Measurements from ENCODE around the gene CA10.

The CA10 gene

GRCh38 chr17:51937264-51937663, 221.2 kb downstream of the CA10 start:
- Histone ChIP-seq H3K4me3 (no peak overlapping the region), H3K27ac (no peak overlapping the region)
- no peak for DNase-seq (ENCODE audit: low spot score)
- no peak for TF ChIP-seq CTCF (IDR thresholded peaks at IDR 0.05)

GRCh38 chr17:51935477-51935876, 223.0 kb downstream of the CA10 start:
- Histone ChIP-seq H3K27ac (no peak overlapping the region), H3K4me3 (no peak overlapping the region)
- TF ChIP-seq CTCF (IDR thresholded peaks at IDR 0.05), result no peak
- no peak for DNase-seq (ENCODE audit: low spot score)

GRCh38 chr17:51933647-51934046, 224.9 kb downstream of the CA10 start:
- no peak for DNase-seq (ENCODE audit: low spot score)
- H3K27ac ChIP-seq, result no peak overlapping the region
- no peak for TF ChIP-seq CTCF (IDR thresholded peaks at IDR 0.05)
- H3K4me3 ChIP-seq, result no peak overlapping the region

- no peak for DNase-seq (ENCODE audit: low spot score)
- no peak for TF ChIP-seq CTCF (IDR thresholded peaks at IDR 0.05)
- Histone ChIP-seq H3K4me3 (no peak overlapping the region), H3K27ac (no peak overlapping the region)
Measured at GRCh38 chr17:51926448-51926847, 232.1 kb downstream of the CA10 start.

GRCh38 chr17:51921500-51921899, 237.0 kb downstream of the CA10 start:
- no peak overlapping the region for H3K4me3 ChIP-seq
- no peak for DNase-seq (ENCODE audit: low spot score)
- H3K27ac ChIP-seq, result no peak overlapping the region
- TF ChIP-seq CTCF (IDR thresholded peaks at IDR 0.05), result no peak

GRCh38 chr17:51914577-51914976, 243.9 kb downstream of the CA10 start:
- TF ChIP-seq CTCF (IDR thresholded peaks at IDR 0.05), result no peak
- no peak for DNase-seq (ENCODE audit: low spot score)
- H3K27ac ChIP-seq, result no peak overlapping the region
- no peak overlapping the region for H3K4me3 ChIP-seq

GRCh38 chr17:51913491-51914205, 244.9 kb downstream of the CA10 start:
- no peak for TF ChIP-seq CTCF (IDR thresholded peaks at IDR 0.05)
- no peak for DNase-seq (ENCODE audit: low spot score)
- Histone ChIP-seq H3K27ac (no peak overlapping the region), H3K4me3 (no peak overlapping the region)

All from coronary artery (tissue), 2 donors.